ENCODE measurements around the gene FOSL1.

Gene FOSL1

GRCh38 chr11:65903068-65903481 is 2.9 kb upstream of the FOSL1 start:
- Histone ChIP-seq H3K27ac (replicated peaks) (no peak overlapping the region), H3K4me3 (replicated peaks; ENCODE audit: insufficient read depth, low read length) (no peak overlapping the region), H3K27me3 (ENCODE audit: insufficient read depth, poor library complexity, severe bottlenecking) (no peaks in the 10 kb centered on the region)
- no peak for TF ChIP-seq CTCF (IDR thresholded peaks at IDR 0.05; ENCODE audit: insufficient read depth, low read length)
- no peak for TF ChIP-seq GABPA (IDR thresholded peaks at IDR 0.05; ENCODE audit: low read depth)
- no peak for TF ChIP-seq REST (IDR thresholded peaks at IDR 0.05; ENCODE audit: insufficient replicate concordance, low read depth)
- TF ChIP-seq SPI1 (IDR thresholded peaks at IDR 0.05; ENCODE audit: borderline replicate concordance, low read depth), result no peak
- no peak for TF ChIP-seq POLR2AphosphoS5 (IDR thresholded peaks at IDR 0.05; ENCODE audit: low read depth)
- no peak for DNase-seq (ENCODE audit: low read depth in 1 of 2, low spot score in 1 of 2)

- H3K4me3 ChIP-seq (replicated peaks; ENCODE audit: insufficient read depth, low read length), result no peak overlapping the region
- no peaks in the 10 kb centered on the region for H3K27me3 ChIP-seq (ENCODE audit: insufficient read depth, poor library complexity, severe bottlenecking)
- H3K27ac ChIP-seq (replicated peaks), result no peak overlapping the region
- TF ChIP-seq SPI1 (IDR thresholded peaks at IDR 0.05; ENCODE audit: borderline replicate concordance, low read depth) (no peak), REST (IDR thresholded peaks at IDR 0.05; ENCODE audit: insufficient replicate concordance, low read depth) (no peak), POLR2AphosphoS5 (IDR thresholded peaks at IDR 0.05; ENCODE audit: low read depth) (no peak), CTCF (IDR thresholded peaks at IDR 0.05; ENCODE audit: insufficient read depth, low read length) (no peak), GABPA (IDR thresholded peaks at IDR 0.05; ENCODE audit: low read depth) (no peak)
- DNase-seq (ENCODE audit: low read depth in 1 of 2, low spot score in 1 of 2), result no peak
These were observed 652 bp upstream of the FOSL1 start for GRCh38 chr11:65900899-65901180.

GRCh38 chr11:65899356-65900124 is 648 bp downstream of the FOSL1 start:
- Histone ChIP-seq H3K27me3 (ENCODE audit: insufficient read depth, poor library complexity, severe bottlenecking) (no peaks in the 10 kb centered on the region), H3K4me3 (replicated peaks; ENCODE audit: insufficient read depth, low read length) (peak overlapping the region; percentile 50), H3K27ac (replicated peaks) (peak overlapping the region; percentile 49)
- no peak for DNase-seq (ENCODE audit: low read depth in 1 of 2, low spot score in 1 of 2)
- no peak for TF ChIP-seq REST (IDR thresholded peaks at IDR 0.05; ENCODE audit: insufficient replicate concordance, low read depth)
- TF ChIP-seq POLR2AphosphoS5 (IDR thresholded peaks at IDR 0.05; ENCODE audit: low read depth), result no peak
- no peak for TF ChIP-seq SPI1 (IDR thresholded peaks at IDR 0.05; ENCODE audit: borderline replicate concordance, low read depth)
- TF ChIP-seq CTCF (IDR thresholded peaks at IDR 0.05; ENCODE audit: insufficient read depth, low read length), result no peak
- TF ChIP-seq GABPA (IDR thresholded peaks at IDR 0.05; ENCODE audit: low read depth), result no peak
